NCI-H345 treated with DMSO at 0.1 percent for 48 hours (cell line): ENCODE results near the gene CIC.
A peak's percentile ranks its signal among the peaks of the same experiment; 100 is the strongest.

Experiments
- DNase-seq: peaks from one replicate; lab custom pipeline; 2025; ENCODE audit not compliant: unreplicated experiment; lab: John Stamatoyannopoulos, UW

Gene CIC

DNA sequence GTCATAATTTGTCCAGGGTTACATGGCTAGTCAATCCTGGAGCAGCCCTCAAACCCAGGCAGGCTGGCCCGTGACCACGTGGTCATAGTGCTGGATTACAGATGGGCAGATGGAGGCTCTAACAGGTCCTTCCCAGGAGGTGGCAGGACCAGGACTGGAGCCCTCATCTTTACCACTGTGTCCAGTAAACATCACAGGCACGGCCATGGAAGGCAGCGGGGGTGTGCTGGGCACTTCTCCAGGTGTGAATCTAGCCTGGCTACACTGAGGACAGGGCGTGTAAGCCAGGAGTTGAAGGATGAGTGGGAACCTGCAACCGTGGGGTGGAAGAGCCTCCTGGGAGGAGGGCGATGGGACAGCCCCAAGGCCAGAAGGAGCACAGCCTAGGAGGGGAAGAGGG lies 6.1 kb downstream of the CIC start:
- DNase-seq, result no peak

- no peak for DNase-seq
Measured at GRCh38 chr19:42275517-42275916, 6.5 kb downstream of the CIC start.

DNA sequence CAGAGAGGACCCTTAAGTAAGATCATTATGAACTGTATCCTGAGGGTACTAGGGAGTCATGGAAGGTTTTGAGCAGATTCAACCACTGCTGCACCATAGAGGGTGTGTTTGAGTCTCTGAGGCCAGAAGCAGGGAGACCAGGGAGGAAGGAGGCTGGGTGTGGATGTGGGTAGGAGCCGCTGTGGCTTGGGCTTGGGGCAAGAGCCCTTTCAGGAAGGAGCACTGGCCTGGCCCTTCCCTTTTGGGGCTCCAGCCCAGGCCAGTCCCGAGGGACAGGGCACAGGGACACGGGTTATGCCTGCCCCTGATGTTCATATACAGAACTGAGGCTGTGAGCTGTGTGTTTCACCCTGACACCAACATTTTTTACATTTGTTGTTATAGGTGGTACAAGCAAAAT lies 7.2 kb downstream of the CIC start:
- no peak for DNase-seq

DNA sequence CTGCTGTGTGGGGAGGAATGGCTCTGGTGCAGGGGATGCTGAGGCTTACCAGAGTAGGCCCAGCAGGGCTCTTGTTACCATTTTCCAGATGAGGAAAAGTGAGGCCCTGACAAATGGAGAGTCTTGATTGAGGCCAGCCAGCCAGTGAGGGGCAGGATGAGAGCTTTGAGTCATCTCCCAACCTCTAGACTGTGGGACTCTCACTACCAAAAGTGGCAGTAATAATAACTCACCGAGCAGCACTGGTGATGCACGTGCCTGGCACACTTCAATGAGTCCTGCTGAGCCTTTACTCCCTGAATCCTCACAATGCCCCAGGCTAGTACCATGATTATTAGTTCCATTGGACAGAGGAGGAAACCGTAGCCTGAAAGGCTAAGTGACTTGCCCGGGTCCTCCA lies 7.8 kb downstream of the CIC start:
- no peak for DNase-seq

GRCh38 chr19:42277821-42278451 lies 8.9 kb downstream of the CIC start:
- DNase-seq, result no peak

- DNase-seq, result no peak
Measured at GRCh38 chr19:42278452-42279154, 9.6 kb downstream of the CIC start.

DNA sequence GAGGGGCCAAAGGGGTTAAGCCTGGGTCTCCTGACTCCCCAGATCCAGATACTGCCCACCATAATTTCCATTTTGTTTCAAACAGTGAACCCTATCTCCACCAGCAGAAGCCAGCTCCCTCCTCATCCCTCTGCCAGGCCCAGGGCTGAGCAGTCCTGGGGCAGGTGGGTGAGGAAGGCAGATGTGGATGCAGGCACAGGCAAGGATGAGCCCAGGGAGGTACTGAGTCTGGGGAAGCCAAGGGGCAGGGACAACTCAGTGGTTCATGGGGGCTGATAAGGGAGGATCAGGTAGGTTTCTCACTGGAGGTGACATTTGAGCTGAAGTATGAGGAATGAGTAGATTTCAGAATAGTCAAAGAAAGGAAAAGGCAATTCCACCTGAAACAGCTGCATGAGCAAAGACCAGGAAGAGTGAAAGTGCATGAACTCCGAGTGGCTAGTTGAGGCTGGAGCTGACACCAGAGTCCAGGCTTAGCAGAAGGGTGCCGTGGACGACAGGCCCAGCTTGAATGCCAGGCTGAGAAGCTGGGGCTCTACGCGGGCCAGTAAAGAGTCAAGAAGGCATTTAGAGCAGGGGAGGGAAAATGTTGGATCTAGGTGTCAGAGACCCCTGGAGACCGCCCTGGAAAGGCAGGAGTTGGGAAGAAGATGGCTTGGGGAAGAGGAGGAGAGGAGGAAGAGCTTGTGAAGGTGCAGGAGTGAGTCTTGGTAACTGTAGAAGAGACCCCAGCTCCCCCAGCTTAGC lies 10.3 kb downstream of the CIC start:
- DNase-seq, result no peak

DNA sequence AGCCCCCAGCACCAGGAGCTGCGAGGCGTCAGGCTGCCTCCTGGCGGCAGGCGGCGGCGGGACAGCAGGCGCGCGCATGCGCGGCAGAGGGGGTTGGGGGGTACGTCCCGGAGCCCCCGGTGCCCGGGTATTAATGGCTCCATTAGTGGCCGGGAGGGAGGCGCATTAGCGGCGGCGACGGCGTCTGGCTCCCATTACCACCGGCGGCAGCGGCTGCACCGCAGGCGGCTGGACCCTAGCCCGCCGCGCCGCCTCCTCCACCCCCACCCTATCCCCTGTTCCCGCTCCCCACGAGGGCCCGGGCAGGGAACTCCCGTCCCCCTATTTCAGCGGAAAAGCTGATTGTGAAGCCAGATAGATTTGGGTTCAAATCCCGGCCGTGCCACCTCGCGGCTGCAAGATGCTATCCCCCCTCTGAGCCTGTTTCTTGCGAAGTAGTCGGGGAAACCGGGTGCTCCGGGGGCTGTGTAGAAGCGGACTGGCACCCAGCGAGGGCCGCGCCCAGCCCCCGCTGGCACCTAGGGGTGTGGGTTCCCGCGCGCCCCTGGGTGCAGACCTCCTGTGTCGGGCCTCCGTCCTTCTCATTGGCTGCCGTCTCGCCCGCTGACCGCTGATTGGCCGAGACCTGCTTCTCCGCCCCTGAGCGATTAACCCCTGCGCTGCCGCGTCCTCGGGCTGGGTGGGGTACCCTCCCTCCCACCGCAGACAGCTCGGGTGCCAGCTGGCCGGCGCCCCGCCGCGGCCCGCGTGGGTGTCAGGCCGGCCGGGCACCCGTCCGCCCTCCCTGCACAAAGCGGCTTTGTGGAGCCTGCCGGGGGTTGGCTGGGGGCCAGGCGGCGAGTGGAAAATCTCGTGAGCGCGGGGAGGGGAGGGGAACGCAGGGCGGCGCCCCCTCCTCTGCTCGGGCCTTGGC lies 11.1 kb downstream of the CIC start:
- DNase-seq, result peak; percentile 74

DNA sequence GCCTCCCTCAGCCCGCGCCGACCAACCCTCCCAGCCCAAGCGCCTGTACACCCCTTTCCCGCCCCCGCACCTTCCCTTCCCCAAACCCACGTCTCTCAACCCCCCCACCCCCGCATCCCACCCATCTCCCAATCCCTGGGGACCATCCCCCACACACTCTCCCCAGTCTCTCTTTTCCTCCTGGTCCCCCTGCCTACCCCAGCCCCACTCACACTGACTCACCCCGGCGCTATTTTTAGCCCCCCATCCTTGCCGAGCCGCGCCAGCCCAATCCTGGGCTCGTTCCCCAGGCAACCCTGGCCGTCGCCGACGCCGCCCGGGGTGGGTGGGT lies 11.7 kb downstream of the CIC start:
- no peak for DNase-seq

DNA sequence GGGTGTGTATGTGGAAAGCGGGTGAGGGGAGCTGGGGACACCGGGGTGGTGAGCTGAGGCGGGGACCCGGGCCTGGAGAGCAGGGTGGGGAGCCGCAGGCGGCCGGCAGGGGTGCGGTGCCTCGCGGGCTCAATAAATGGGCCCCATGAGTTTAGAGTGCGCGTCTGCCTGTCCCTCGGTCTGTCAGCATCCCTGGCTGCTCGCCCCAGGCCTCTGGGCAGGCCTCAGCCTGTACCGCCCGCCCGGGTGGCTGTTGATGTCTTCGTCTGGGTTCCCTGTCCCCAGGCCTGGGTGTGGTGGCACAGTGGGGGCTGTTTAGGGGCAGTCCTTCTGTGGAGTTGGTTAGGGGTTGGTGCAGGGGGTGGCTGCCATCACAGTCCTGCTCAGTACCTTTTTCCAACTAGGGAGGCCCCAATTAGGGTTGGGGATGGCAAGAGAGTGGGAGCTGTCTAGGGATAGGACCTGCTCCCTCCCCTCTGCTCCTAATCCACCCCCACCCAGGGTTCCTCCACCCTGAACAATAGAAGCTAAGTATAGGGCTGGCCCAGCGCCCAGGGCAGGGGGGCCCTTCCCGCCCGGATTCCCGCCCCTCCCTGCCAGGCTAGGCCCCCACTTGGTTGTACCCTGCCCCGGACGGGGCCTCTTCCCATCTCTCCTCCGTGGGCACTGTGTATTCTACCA lies 12.2 kb downstream of the CIC start:
- DNase-seq, result peak; percentile 30

DNA sequence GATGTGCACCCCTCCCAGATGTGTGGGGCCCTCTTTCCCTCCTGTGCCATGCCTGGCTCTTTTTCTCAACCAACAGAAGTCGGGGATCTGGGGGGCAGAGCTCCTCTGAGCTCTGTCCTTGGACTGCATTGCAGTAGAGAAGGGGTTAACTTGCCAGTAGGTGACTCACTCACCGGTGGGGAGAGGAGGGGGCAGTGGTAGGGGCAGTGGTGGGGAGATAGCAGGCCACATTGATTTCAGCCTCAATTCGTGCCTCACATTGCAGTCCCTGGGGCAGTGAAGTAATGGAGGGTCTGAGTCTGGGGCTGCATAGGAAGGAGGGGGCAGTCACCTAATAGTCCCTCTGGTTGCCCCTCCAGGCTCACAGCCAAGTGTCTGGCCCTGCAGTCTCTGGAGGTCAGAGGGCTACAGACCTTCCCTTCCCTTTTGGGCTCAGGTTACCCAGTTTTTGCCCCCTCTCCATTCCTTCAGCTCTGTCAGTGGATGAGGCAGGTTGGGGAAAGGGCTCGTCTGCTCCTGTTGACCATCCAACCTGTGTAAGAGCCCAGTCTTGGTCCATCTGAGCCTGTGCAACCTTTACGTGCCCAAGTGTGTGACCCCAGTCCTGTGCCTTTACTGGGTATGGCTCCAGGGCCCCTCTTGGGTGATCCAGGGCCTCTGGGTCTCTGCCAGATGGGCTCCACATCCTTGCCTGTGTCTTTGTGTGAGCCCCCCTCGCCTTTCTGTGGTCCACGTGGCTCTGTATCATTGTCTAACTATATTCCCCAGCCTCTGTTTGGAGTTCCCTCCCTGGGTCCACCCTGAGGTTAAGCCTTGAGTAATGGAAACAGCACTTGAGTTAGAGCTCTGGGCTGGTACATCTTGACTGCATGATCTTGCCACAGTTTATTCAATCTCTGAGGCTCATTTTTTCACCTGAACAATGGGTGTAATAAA lies 13.0 kb downstream of the CIC start:
- no peak for DNase-seq

DNA sequence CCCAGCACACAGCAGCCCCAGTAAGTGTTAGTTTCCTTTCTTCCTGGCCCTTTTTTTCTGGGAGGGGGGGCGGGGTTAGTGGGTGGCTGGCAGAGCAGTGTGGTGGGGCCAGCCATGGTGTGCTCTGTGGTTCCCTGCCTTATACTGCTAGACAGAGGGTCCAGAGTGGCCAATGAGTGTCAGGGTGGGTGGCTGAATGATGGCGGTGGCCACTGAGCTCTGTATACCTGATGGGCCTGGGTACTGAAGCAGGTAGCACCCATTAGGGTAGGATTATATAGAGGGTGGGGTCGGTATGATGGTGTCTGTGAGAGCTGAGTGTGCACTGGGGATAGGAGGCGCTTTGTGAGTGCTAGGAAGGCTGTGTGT lies 13.8 kb downstream of the CIC start:
- DNase-seq, result peak; percentile 19

DNA sequence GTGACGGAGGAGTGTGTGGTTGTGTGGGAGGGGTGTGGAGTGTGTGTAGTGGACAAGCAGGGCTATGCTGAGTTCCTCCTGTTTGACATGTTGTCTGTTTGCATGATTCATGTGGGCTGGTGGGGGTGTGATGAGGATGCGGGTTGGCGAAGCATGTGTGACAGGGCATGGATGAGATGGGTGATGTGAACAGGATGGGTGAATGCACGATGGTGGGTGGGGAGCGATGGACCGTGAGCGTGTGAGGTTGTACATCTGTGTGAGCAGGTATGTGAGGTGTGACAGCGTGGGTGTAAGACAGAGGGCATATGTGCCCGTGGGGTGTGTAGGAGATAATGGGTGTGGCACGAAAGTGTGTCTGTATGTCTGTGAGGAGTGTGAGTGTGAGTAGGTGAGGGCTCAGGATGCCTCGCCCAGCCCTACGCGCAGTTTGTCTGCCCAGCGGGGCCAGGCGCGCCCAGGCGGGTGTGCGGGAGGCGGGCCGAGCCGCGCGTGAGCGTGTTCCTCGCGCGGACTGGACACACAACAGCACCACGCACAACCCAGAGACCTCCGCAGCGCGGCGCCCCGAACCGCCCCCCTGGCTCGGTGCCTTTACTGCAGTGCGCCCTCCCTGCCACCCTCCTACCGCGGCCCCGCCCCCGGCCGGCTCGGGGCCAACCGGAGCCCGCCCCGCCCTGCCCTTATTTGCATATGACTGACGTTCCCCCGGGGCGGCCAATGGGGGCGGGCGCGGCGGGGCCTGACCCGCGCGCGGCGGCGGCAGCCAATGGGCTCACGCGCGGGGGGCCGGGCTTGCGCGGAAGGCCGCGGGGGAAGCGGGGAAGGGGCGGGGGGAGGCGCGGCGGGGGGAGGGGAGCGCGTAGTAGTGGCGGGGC lies 14.4 kb downstream of the CIC start:
- peak; percentile 74 for DNase-seq

DNA sequence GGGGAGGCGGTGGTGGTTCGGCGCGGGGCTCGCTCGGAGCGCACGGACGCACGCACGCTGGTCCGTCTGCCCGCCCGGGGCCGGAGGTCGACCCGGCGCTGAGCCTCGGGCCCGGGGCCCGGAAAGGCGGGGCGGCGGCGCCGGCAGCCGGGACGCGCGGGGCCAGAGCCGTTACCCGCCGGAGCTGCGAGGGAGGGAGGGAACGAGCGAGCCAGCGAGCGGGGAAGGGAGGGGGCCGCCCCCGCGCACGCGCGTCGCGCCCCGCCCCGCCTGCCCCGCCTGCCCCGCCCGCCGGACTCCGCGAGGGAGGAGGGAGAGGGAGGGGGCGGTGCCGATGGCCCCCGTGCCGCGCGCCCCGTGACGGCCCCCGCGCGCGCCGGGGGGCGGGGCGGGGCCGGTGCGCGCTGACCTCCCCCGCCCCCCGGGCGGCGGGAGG lies 15.0 kb downstream of the CIC start:
- peak; percentile 28 for DNase-seq

- DNase-seq, result no peak
Measured at GRCh38 chr19:42284591-42285341, 15.7 kb downstream of the CIC start.

DNA sequence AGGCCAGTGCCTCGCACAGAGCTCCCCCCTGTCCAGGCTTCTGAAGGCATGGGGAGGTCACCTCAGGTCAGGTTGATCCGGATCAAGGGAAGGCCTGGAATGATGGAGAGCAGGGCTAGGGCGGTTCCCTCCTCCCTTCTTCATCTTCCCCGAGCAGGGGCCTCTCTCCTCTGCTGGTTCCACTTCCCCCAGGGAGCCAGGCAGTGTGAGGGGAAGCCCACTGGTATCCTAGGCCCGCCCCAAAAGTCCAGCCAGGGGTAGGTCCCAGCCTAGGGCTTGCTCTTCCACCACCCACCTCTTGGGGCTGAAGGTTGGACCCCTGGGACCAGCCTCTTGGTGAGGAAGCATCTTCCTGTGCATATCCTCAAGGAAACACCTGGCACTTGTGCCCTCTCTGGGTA lies 16.5 kb downstream of the CIC start:
- no peak for DNase-seq

GRCh38 chr19:42285988-42286348 lies 16.9 kb downstream of the CIC start:
- no peak for DNase-seq

GRCh38 chr19:42286349-42287016 lies 17.4 kb downstream of the CIC start:
- DNase-seq, result no peak
